GM21528 (cell line): Measurements from ENCODE around the gene RPP14.
"Not testable (repeated sequence)": the region's sequence is repeated elsewhere in the genome, so short reads cannot be mapped to it uniquely, and the experiment has no call there.

Experiments used
- ATAC-seq: cut with Tn5 transposase; IDR thresholded peaks from one replicate; pipeline ENCODE4 v1.9.1; 2021; ENCODE audit warnings: mild to moderate bottlenecking, moderate library complexity; ENCODE audit not compliant: unreplicated experiment, low FRiP score

Gene RPP14

GRCh38 chr3:58329922-58330413 is 23.9 kb downstream of the RPP14 start:
- ATAC-seq, result no peak

GRCh38 chr3:58331593-58332152 is 25.6 kb downstream of the RPP14 start:
- ATAC-seq, result no peak

GRCh38 chr3:58332575-58333188 is 26.6 kb downstream of the RPP14 start, which contains the start of gene PXK:
TSS of gene PXK (plus strand) at chr3:58332892. CDS start at chr3:58332989, 97 bp downstream.
- ATAC-seq, result peak; percentile 91

GRCh38 chr3:58333206-58334012 is 27.4 kb downstream of the RPP14 start:
- ATAC-seq, result peak; percentile 42

- no peak for ATAC-seq
These were observed 27.9 kb downstream of the RPP14 start for GRCh38 chr3:58334013-58334321.

- no peak for ATAC-seq
These were observed 28.4 kb downstream of the RPP14 start for GRCh38 chr3:58334506-58334884.

GRCh38 chr3:58335652-58335947 is 29.6 kb downstream of the RPP14 start:
- ATAC-seq, result no peak

- no peak for ATAC-seq
These were observed 30.3 kb downstream of the RPP14 start for GRCh38 chr3:58336135-58336882.

- no peak for ATAC-seq
These were observed 31.1 kb downstream of the RPP14 start for GRCh38 chr3:58337190-58337589.

- ATAC-seq, result not testable (repeated sequence)
These were observed 33.1 kb downstream of the RPP14 start for GRCh38 chr3:58339146-58339545.

GRCh38 chr3:58340594-58341244 is 34.7 kb downstream of the RPP14 start:
- ATAC-seq, result no peak

- no peak for ATAC-seq
These were observed 35.3 kb downstream of the RPP14 start for GRCh38 chr3:58341376-58341775.

- ATAC-seq, result no peak
These were observed 36.6 kb downstream of the RPP14 start for GRCh38 chr3:58342676-58343075.

- ATAC-seq, result no peak
These were observed 39.4 kb downstream of the RPP14 start for GRCh38 chr3:58345457-58345856.

- no peak for ATAC-seq
These were observed 40.3 kb downstream of the RPP14 start for GRCh38 chr3:58346368-58346767.

GRCh38 chr3:58347984-58348383 is 41.9 kb downstream of the RPP14 start:
- no peak for ATAC-seq

- ATAC-seq, result peak; percentile 94
These were observed 44.0 kb downstream of the RPP14 start for GRCh38 chr3:58349792-58350626.

- ATAC-seq, result no peak
These were observed 44.6 kb downstream of the RPP14 start for GRCh38 chr3:58350627-58351013.

- ATAC-seq, result no peak
These were observed 45.9 kb downstream of the RPP14 start for GRCh38 chr3:58351920-58352319.

GRCh38 chr3:58352626-58353025 is 46.6 kb downstream of the RPP14 start:
- no peak for ATAC-seq
